ENCODE data around the gene PHKA2. TPM values are rescaled to one million over a fixed set of nuclear protein-coding genes. Genes with fewer than 3 reads are reported as not detected.

PHKA2 gene
- total RNA-seq, 1 donor from 2014 or later = 26.4 TPM

- H3K27ac Mint-ChIP-seq (ENCODE audit: unreplicated experiment) = no peak overlapping the region
- no peak overlapping the region for H3K4me3 Mint-ChIP-seq (ENCODE audit: unreplicated experiment)
- DNase-seq (ENCODE audit: extremely low spot score, unreplicated experiment) = no peak
- peaks cover 8% of the 10 kb centered on the region for H3K9me3 Mint-ChIP-seq (ENCODE audit: unreplicated experiment)
- no peaks in the 10 kb centered on the region for H3K36me3 Mint-ChIP-seq (ENCODE audit: unreplicated experiment)
- peaks cover 2% of the 10 kb centered on the region for H3K4me1 Mint-ChIP-seq (ENCODE audit: unreplicated experiment)
- H3K27me3 Mint-ChIP-seq (ENCODE audit: unreplicated experiment) = no peaks in the 10 kb centered on the region
- TF ChIP-seq CTCF (IDR thresholded peaks at IDR 0.05) = no peak
Observed at GRCh38 chrX:18879144-18879543, 104.8 kb downstream of the PHKA2 start.

DNA sequence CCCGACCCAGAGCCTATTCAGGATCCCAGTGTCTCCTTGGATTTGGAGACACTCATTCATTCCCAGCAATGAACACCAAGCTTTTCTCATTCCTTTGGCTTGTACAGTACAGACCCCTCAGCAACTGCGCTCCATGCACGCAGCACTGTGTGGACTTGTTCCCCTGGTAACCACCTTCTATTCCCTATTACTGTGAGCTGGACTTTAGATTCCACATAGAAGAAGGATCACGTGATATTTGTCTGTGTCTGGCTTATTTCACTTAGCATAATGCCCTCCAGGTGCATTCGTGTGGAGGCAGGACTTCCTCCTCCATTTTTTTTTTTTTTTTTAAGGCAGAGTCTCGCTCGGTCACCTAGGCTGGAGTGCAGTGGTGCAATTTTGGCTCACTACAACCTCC lies 106.4 kb downstream of the PHKA2 start:
- H3K27ac Mint-ChIP-seq (ENCODE audit: unreplicated experiment) = no peak overlapping the region
- no peak overlapping the region for H3K4me3 Mint-ChIP-seq (ENCODE audit: unreplicated experiment)
- peaks cover 5% of the 10 kb centered on the region for H3K9me3 Mint-ChIP-seq (ENCODE audit: unreplicated experiment)
- no peaks in the 10 kb centered on the region for H3K27me3 Mint-ChIP-seq (ENCODE audit: unreplicated experiment)
- no peak for DNase-seq (ENCODE audit: extremely low spot score, unreplicated experiment)
- H3K36me3 Mint-ChIP-seq (ENCODE audit: unreplicated experiment) = no peaks in the 10 kb centered on the region
- no peak for TF ChIP-seq CTCF (IDR thresholded peaks at IDR 0.05)
- peaks cover 13% of the 10 kb centered on the region for H3K4me1 Mint-ChIP-seq (ENCODE audit: unreplicated experiment)

GRCh38 chrX:18875256-18875878 lies 108.5 kb downstream of the PHKA2 start:
- no peak for DNase-seq (ENCODE audit: extremely low spot score, unreplicated experiment)
- H3K4me1 Mint-ChIP-seq (ENCODE audit: unreplicated experiment) = peaks cover 20% of the 10 kb centered on the region
- peaks cover 4% of the 10 kb centered on the region for H3K9me3 Mint-ChIP-seq (ENCODE audit: unreplicated experiment)
- H3K4me3 Mint-ChIP-seq (ENCODE audit: unreplicated experiment) = no peak overlapping the region
- no peak for TF ChIP-seq CTCF (IDR thresholded peaks at IDR 0.05)
- H3K27ac Mint-ChIP-seq (ENCODE audit: unreplicated experiment) = no peak overlapping the region
- no peaks in the 10 kb centered on the region for H3K27me3 Mint-ChIP-seq (ENCODE audit: unreplicated experiment)
- H3K36me3 Mint-ChIP-seq (ENCODE audit: unreplicated experiment) = no peaks in the 10 kb centered on the region

DNA sequence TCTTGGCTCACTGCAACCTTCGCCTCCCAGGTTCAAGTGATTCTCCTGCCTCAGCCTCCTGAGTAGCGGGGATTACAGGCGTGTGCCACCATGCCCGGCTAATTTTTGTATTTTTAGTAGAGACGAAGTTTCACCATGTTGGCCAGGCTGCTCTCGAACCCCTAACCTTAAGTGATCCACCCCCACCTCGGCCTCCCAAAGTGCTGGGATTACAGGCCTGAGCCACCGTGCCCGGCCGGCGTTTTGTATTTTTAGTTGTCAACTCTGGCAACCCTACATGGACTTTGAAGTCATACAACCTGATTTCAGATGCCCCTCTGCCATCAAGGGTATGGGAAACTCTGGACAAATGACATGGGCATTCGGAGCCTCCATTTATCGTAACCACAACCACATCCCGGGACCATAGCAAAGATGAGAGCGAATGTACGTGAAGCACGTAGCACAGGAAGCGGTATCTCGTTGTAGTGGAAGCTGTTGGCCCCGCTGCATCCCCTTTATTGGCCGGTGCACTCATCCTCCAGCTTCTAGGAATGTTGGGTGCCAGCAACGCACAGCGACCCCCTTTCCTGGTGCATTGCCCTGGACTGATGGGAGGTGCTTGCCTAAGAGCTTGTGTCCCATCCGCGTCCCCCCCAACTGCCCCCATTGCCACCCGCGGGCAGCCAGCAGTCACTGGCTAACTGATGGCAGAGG lies 109.2 kb downstream of the PHKA2 start:
- Mint-ChIP-seq H3K9me3 (ENCODE audit: unreplicated experiment) (peaks cover 4% of the 10 kb centered on the region), H3K27me3 (ENCODE audit: unreplicated experiment) (no peaks in the 10 kb centered on the region), H3K27ac (ENCODE audit: unreplicated experiment) (no peak overlapping the region), H3K4me1 (ENCODE audit: unreplicated experiment) (peaks cover 20% of the 10 kb centered on the region), H3K4me3 (ENCODE audit: unreplicated experiment) (no peak overlapping the region), H3K36me3 (ENCODE audit: unreplicated experiment) (no peaks in the 10 kb centered on the region)
- no peak for TF ChIP-seq CTCF (IDR thresholded peaks at IDR 0.05)
- DNase-seq (ENCODE audit: extremely low spot score, unreplicated experiment) = no peak

DNA sequence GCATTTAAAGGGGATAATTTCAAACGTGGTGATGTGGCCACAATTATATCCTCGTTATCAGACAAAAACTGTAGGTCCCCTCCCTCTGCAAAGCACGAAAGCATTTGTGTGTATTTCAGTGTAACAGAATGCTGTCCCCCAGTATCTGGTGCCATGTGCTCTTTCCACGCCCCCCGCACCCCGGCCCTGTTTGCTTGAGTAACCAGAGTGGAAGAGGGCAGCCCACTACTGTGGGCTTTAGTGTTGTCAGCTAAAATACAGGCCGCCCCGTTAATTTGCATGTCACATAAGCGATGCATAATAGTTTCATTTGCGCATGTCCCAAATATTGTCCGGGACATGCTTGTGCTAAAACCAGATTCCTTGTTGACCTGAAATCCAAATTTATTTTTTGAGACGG lies 110.1 kb downstream of the PHKA2 start:
- H3K4me1 Mint-ChIP-seq (ENCODE audit: unreplicated experiment) = peaks cover 20% of the 10 kb centered on the region
- DNase-seq (ENCODE audit: extremely low spot score, unreplicated experiment) = no peak
- H3K9me3 Mint-ChIP-seq (ENCODE audit: unreplicated experiment) = peaks cover 4% of the 10 kb centered on the region
- TF ChIP-seq CTCF (IDR thresholded peaks at IDR 0.05) = no peak
- no peaks in the 10 kb centered on the region for H3K36me3 Mint-ChIP-seq (ENCODE audit: unreplicated experiment)
- no peak overlapping the region for H3K4me3 Mint-ChIP-seq (ENCODE audit: unreplicated experiment)
- no peaks in the 10 kb centered on the region for H3K27me3 Mint-ChIP-seq (ENCODE audit: unreplicated experiment)
- no peak overlapping the region for H3K27ac Mint-ChIP-seq (ENCODE audit: unreplicated experiment)

Measured in osteocyte (in vitro differentiated cells).